K562 (cell line): ENCODE results near the gene ARHGEF1. TPM values are rescaled to one million over a fixed set of nuclear protein-coding genes. Genes with fewer than 3 reads are reported as not detected.

Experiments used
- ATAC-seq: fragments of 200-7000 bp; cut with Tn5 transposase; 3 replicates; pipeline ENCODE4 v1.9.1; 2020; ENCODE audit warnings: moderate library complexity
- BruUV-seq: library from RNA; stranded (reverse); fragments of 400-500 nt; replicated peaks from 2 replicates; lab custom pipeline; 2021; lab: Mats Ljungman, UMichigan
- CTCF ChIA-PET: fragments of 300-600 bp; formaldehyde crosslinking; extraction: SDS; loops from one replicate; lab custom pipeline; 2021; ENCODE audit warnings: low intra/inter-chr PET ratio; lab: Yijun Ruan, JAX
- POLR2A ChIA-PET: fragments of 300-600, 350-650 bp; sonication (Branson Sonifier 250); formaldehyde crosslinking; extraction: SDS; loops from one replicate; lab custom pipeline; 2021; ENCODE audit warnings: antibody characterized with exemption, inconsistent platforms; lab: Yijun Ruan, JAX
- DNase-seq, 4 experiments: peaks; one replicate each; pipeline versions ENCODE4 v3.0.0 to v3.0.0-alpha.2; 2011 to 2018; ENCODE audit warnings: low spot score in 3 of 4, mixed read lengths in 3 of 4; ENCODE audit errors: extremely low read depth in 1 of 4
- FAIRE-seq: peaks from 2 replicates; lab custom pipeline; 2011; peaks lifted over from hg19 to GRCh38; lab: Jason Lieb, UNC
- H2AFZ ChIP-seq: 2 replicates; pipeline ENCODE4 v1.6.0; 2011; ENCODE audit warnings: low read depth, low read length, control low read depth, inconsistent platforms
- H3K27ac ChIP-seq: fragments of 200-600 bp; 3 replicates; pipeline ENCODE4 v1.8.0; 2011; ENCODE audit warnings: low read depth, mild to moderate bottlenecking, control low read depth, inconsistent platforms, low read length, moderate library complexity, mixed read lengths; ENCODE audit errors: extremely low read depth
- H3K27me3 ChIP-seq, 2 experiments: fragments of 300-600 bp in 1 of 2; 2 replicates in 1 of 2; 3 replicates in 1 of 2; pipeline versions ENCODE4 v1.6.0 to v1.8.0; 2011; ENCODE audit warnings: inconsistent platforms in 2 of 2, low read length in 2 of 2, mild to moderate bottlenecking in 1 of 2, mixed read lengths in 1 of 2, moderate library complexity in 1 of 2; ENCODE audit not compliant: control insufficient read depth in 2 of 2, insufficient read depth in 2 of 2
- H3K36me3 ChIP-seq: fragments of 300-600 bp; 3 replicates; pipeline ENCODE4 v1.8.0; 2011; ENCODE audit warnings: mild to moderate bottlenecking, low read length, inconsistent platforms; ENCODE audit not compliant: control insufficient read depth, insufficient read depth
- H3K4me1 ChIP-seq, 2 experiments: fragments of 200-600 bp in 1 of 2; replicated peaks in 1 of 2; 2 replicates in 1 of 2; 3 replicates in 1 of 2; pipeline versions ENCODE4 v1.5.1 to v1.8.0; 2011; ENCODE audit warnings: inconsistent platforms in 2 of 2, low read length in 2 of 2, mild to moderate bottlenecking in 1 of 2, mixed read lengths in 1 of 2, moderate library complexity in 1 of 2; ENCODE audit not compliant: control insufficient read depth in 2 of 2, insufficient read depth in 2 of 2
- H3K4me2 ChIP-seq: 2 replicates; pipeline ENCODE4 v1.6.1; 2011; ENCODE audit warnings: low read length, control low read depth, inconsistent platforms, mixed read lengths; ENCODE audit not compliant: insufficient read depth
- H3K4me3 ChIP-seq: fragments of 200-600 bp; sonication (generic), shearing (Covaris generic); 2 replicates; pipeline ENCODE4 v1.5.1; 2016; ENCODE audit warnings: control low read depth, inconsistent platforms
- H3K79me2 ChIP-seq: fragments of 200-600 bp; 3 replicates; pipeline ENCODE4 v1.8.0; 2011; ENCODE audit warnings: low read length, inconsistent platforms; ENCODE audit not compliant: control insufficient read depth, insufficient read depth
- H3K9ac ChIP-seq, 2 experiments: 2 replicates each; pipeline versions ENCODE4 v1.6.0 to v1.6.1; 2011; ENCODE audit warnings: low read depth in 2 of 2, low read length in 2 of 2, control low read depth in 1 of 2, inconsistent platforms in 1 of 2, mild to moderate bottlenecking in 1 of 2, mixed read lengths in 1 of 2; ENCODE audit not compliant: insufficient read depth in 1 of 2
- H3K9me1 ChIP-seq: one replicate; pipeline ENCODE4 v1.6.0; 2011; ENCODE audit warnings: inconsistent platforms, mild to moderate bottlenecking, low read length, moderate library complexity; ENCODE audit not compliant: control insufficient read depth, insufficient read depth
- H3K9me3 ChIP-seq: replicated peaks from 2 replicates; pipeline ENCODE4 v1.5.1; 2011; ENCODE audit warnings: low read depth, low read length, inconsistent platforms; ENCODE audit not compliant: control insufficient read depth, insufficient read depth
- H4K20me1 ChIP-seq: replicated peaks from 2 replicates; pipeline ENCODE4 v1.6.1; 2011; ENCODE audit warnings: low read length, inconsistent platforms, mixed read lengths; ENCODE audit not compliant: control insufficient read depth, insufficient read depth
- KDM1A ChIP-seq, 2 experiments: fragments of 450-650 bp; IDR thresholded peaks; 2 replicates each; pipeline ENCODE4 v1.6.1; 2016; ENCODE audit warnings: mild to moderate bottlenecking in 2 of 2
- MAX ChIP-seq: sonication (generic); formaldehyde crosslinking; IDR thresholded peaks from 2 replicates; pipeline ENCODE4 v1.9.0; 2022; ENCODE audit warnings: mild to moderate bottlenecking, missing genetic modification reagents
- WGBS: fragments of 100-300 bp; shearing (Covaris generic); methylation state at CpG from one replicate; pipeline ENCODE4 v1.1.6; 2016; ENCODE audit warnings: low coverage, mixed read lengths; ENCODE audit not compliant: insufficient coverage; ENCODE audit errors: missing lambda C conversion rate; 5-methylcytosine and 5-hydroxymethylcytosine counted together
- in situ Hi-C: fragments of 300-500 bp; cut with MboI; formaldehyde crosslinking; loops from 4 replicates; pipeline ENCODE4 v1.15.0; 2018; ENCODE audit warnings: inconsistent platforms, mixed read lengths
- intact Hi-C: fragments of 100-400 bp; cut with micrococcal nuclease; formaldehyde crosslinking; loops from 2 replicates; pipeline ENCODE4 v1.14.2; 2022
- polyA plus RNA-seq, 8 experiments: library from polyadenylated mRNA; depleted of rRNA in 4 of 8; stranded (reverse) in 5 of 8; unstranded in 3 of 8; fragments of >200 nt; fragmentation: Nextera tagmentation in 2 of 8; fragmentation: Illumina TruSeq in 1 of 8; extraction: Ambion mirVana in 2 of 8; extraction: Trizol in 1 of 8; gene quantifications; 2 replicates each; pipeline versions ENCODE4 v1.2.1 to v1.2.3, GENCODE V29; 2011 to 2014; ENCODE audit warnings: inconsistent platforms in 1 of 8, missing spikeins in 1 of 8
- total RNA-seq, 7 experiments: library from RNA; depleted of rRNA in 6 of 7; stranded (reverse); fragments of >200 nt in 6 of 7; fragmentation: Illumina TruSeq in 2 of 7; extraction: Trizol in 2 of 7; gene quantifications; 2 replicates each; pipeline versions ENCODE4 v1.2.1 to v1.2.3, GENCODE V29; 2011 to 2021; ENCODE audit warnings: low replicate concordance in 1 of 7

The ARHGEF1 gene
- total and polyA plus RNA-seq, 9 of the 15 experiments (the other 6 are each of a cell fraction or from before 2014, with no cell fraction given), result 1.9 to 149 (median 29.8) TPM

GRCh38 chr19:41920882-41921576, 38.0 kb downstream of the ARHGEF1 start:
- H3K9me1 ChIP-seq, result no peaks in the 10 kb centered on the region
- FAIRE-seq, result no peak
- H3K9ac ChIP-seq, result peak overlapping the region in 1 of 2 experiments; percentile 50; a peak in 1 of 4 replicates
- no TSS peak for BruUV-seq
- intact Hi-C loops, result no loop called here
- peak in 2 of 4 experiments; percentile 59 to 70 for DNase-seq
- H3K27me3 ChIP-seq, result peaks cover 9 to 29% of the 10 kb centered on the region in 2 experiments; a peak in 4 of 5 replicates
- in situ Hi-C loops, result no loop called here
- no peak overlapping the region for H3K27ac ChIP-seq
- H3K79me2 ChIP-seq, result no peaks in the 10 kb centered on the region
- 23% methylated on average over 10 of the region's 26 CpGs for WGBS
- H3K4me3 ChIP-seq, result no peak overlapping the region
- no peak overlapping the region for H3K4me2 ChIP-seq
- TF ChIP-seq MAX (CRISPR knock-in tag), result no peak
- TF ChIP-seq KDM1A (IDR thresholded peaks at IDR 0.05), result 0 out of 4 replicates have a peak, but pooled peaks of 1 of the 2 experiments have one; percentile 29
- TF ChIP-seq, all 486 proteins: peak for 1
- H3K36me3 ChIP-seq, result no peaks in the 10 kb centered on the region
- no peaks in the 10 kb centered on the region; the same call in 1 of the 2 replicates for H3K9me3 ChIP-seq
- POLR2A ChIA-PET, result interaction anchor here (1.1 kb wide), 1 partner anchor 9 kb away, joined by 4 read pairs; no protein-coding TSS in a partner anchor
- peaks cover 7% of the 10 kb centered on the region; the same call in 1 of the 2 replicates for H4K20me1 ChIP-seq
- CTCF ChIA-PET, result no interaction called here
- ATAC-seq, result peak; percentile 34; the same call in 2 of the 3 replicates
- H2AFZ ChIP-seq, result no peak overlapping the region
- H3K4me1 ChIP-seq, result peaks cover 0 to 23% of the 10 kb centered on the region in 2 experiments; a peak in 3 of 5 replicates
